Fibroblast of lung (primary cell): ENCODE results near the gene CTDNEP1. TPM values are rescaled to one million over a fixed set of nuclear protein-coding genes. Genes with fewer than 3 reads are reported as not detected.

Experiments
- DNase-seq, 2 donors: peaks; one replicate each; pipeline versions ENCODE4 v3.0.0 to v3.0.0-alpha.2; 2010; ENCODE audit warnings: low read depth in 2 of 2
- H2AFZ ChIP-seq: 2 replicates; pipeline ENCODE4 v1.5.1; 2012; ENCODE audit warnings: low read length, control low read depth, inconsistent platforms
- H3K27ac ChIP-seq: 2 replicates; pipeline ENCODE4 v1.5.1; 2011; ENCODE audit warnings: low read length, control low read depth; ENCODE audit not compliant: insufficient read depth
- H3K27me3 ChIP-seq: 2 replicates; pipeline ENCODE4 v1.5.1; 2011; ENCODE audit warnings: mild to moderate bottlenecking, low read length; ENCODE audit not compliant: control insufficient read depth, insufficient read depth
- H3K36me3 ChIP-seq: 2 replicates; pipeline ENCODE4 v1.5.1; 2011; ENCODE audit warnings: low read length; ENCODE audit not compliant: control insufficient read depth, insufficient read depth
- H3K4me1 ChIP-seq: 2 replicates; pipeline ENCODE4 v1.5.1; 2011; ENCODE audit warnings: low read length; ENCODE audit not compliant: control insufficient read depth, insufficient read depth; ENCODE audit errors: extremely low read depth
- H3K4me2 ChIP-seq: 2 replicates; pipeline ENCODE4 v1.5.1; 2011; ENCODE audit warnings: low read length, control low read depth; ENCODE audit not compliant: insufficient read depth; ENCODE audit errors: extremely low read depth
- H3K4me3 ChIP-seq, 4 experiments: fragments of 200-600 bp in 1 of 4; sonication (generic) in 1 of 4; replicated peaks in 1 of 4; 2 replicates each; pipeline ENCODE4 v1.5.1; 2011 to 2016; ENCODE audit warnings: low read length in 4 of 4, low read depth in 3 of 4, mild to moderate bottlenecking in 3 of 4, control low read depth in 2 of 4, inconsistent platforms in 1 of 4, mixed read lengths in 1 of 4; ENCODE audit not compliant: insufficient read depth in 1 of 4; ENCODE audit errors: control extremely low read depth in 1 of 4
- H3K79me2 ChIP-seq: 2 replicates; pipeline ENCODE4 v1.5.1; 2012; ENCODE audit warnings: mild to moderate bottlenecking, low read length, inconsistent platforms; ENCODE audit not compliant: control insufficient read depth, insufficient read depth
- H3K9ac ChIP-seq: 2 replicates; pipeline ENCODE4 v1.5.1; 2011; ENCODE audit warnings: mild to moderate bottlenecking, low read length, control low read depth; ENCODE audit not compliant: insufficient read depth
- H3K9me3 ChIP-seq: 2 replicates; pipeline ENCODE4 v1.5.1; 2012; ENCODE audit warnings: low read depth, low read length; ENCODE audit not compliant: control insufficient read depth, insufficient read depth
- H4K20me1 ChIP-seq: 2 replicates; pipeline ENCODE4 v1.5.1; 2011; ENCODE audit warnings: low read length; ENCODE audit not compliant: control insufficient read depth, insufficient read depth; ENCODE audit errors: extremely low read depth
- CTCF ChIP-seq, 2 donors: IDR thresholded peaks in 1 of 2; conservative IDR thresholded peaks in 1 of 2; 1 replicate in 1 of 2; 2 replicates in 1 of 2; pipeline ENCODE4 v1.5.1; 2011 to 2012; ENCODE audit warnings: low read length in 2 of 2, control low read depth in 1 of 2, inconsistent platforms in 1 of 2, low read depth in 1 of 2, mild to moderate bottlenecking in 1 of 2
- EZH2 ChIP-seq: IDR thresholded peaks from 2 replicates; pipeline ENCODE4 v1.5.1; 2012; ENCODE audit warnings: low read length, control low read depth, mild to moderate bottlenecking; ENCODE audit errors: missing control alignments
- polyA plus RNA-seq, 2 donors: library from polyadenylated mRNA; depleted of rRNA in 1 of 2; stranded (reverse) in 1 of 2; unstranded in 1 of 2; fragments of >200 nt; gene quantifications; 2 replicates each; pipeline ENCODE4 v1.2.1, GENCODE V29; 2011 to 2012; ENCODE audit warnings: missing spikeins in 1 of 2
- total RNA-seq: library from RNA; depleted of rRNA; stranded (reverse); fragments of >200 nt; gene quantifications from 2 replicates; pipeline ENCODE4 v1.2.1, GENCODE V29; 2014

The CTDNEP1 gene
- total and polyA plus RNA-seq, 2 donors (not counting 1 experiment from before 2014, with no cell fraction given), result 40.5 to 134 TPM

- Histone ChIP-seq H2AFZ (no peak overlapping the region), H3K4me3 (peak overlapping the region in 1 of 4 experiments; percentile 90), H3K4me1 (peaks cover 25% of the 10 kb centered on the region), H3K27ac (peak overlapping the region; percentile 85), H3K9me3 (no peaks in the 10 kb centered on the region), H3K27me3 (no peaks in the 10 kb centered on the region), H3K9ac (no peak overlapping the region), H3K36me3 (peaks cover 24% of the 10 kb centered on the region), H4K20me1 (no peaks in the 10 kb centered on the region), H3K79me2 (peaks cover 80% of the 10 kb centered on the region), H3K4me2 (peak overlapping the region; percentile 19)
- peak in 1 of 2 donors; percentile 51 for DNase-seq
- no peak for TF ChIP-seq EZH2
- no peak for TF ChIP-seq CTCF (conservative IDR thresholded peaks at IDR 0.05 in 1 of 2, IDR thresholded peaks at IDR 0.05 in 1 of 2; ENCODE audit: low read depth in 1 of 2, low read length in 2 of 2)
Observed at GRCh38 chr17:7235693-7236665, 15.6 kb downstream of the CTDNEP1 start.

GRCh38 chr17:7234083-7234951 is 17.2 kb downstream of the CTDNEP1 start, which contains the start of gene DVL2:
Gene DVL2 (minus strand): TSS chr17:7234517. CDS start chr17:7234262, 255 bp downstream.
- peak within 1 kb of the TSS; percentile 81 for H3K9ac ChIP-seq
- H3K27me3 ChIP-seq, result no peaks in the 10 kb centered on the region
- H3K36me3 ChIP-seq, result peaks cover 29% of the 10 kb centered on the region
- H4K20me1 ChIP-seq, result no peaks in the 10 kb centered on the region
- TF ChIP-seq CTCF (conservative IDR thresholded peaks at IDR 0.05 in 1 of 2, IDR thresholded peaks at IDR 0.05 in 1 of 2; ENCODE audit: low read depth in 1 of 2, low read length in 2 of 2) (no peak), EZH2 (no peak)
- H3K4me3 ChIP-seq, result peak within 1 kb of the TSS; percentile 64 to 99 (median 97)
- H3K4me1 ChIP-seq, result peaks cover 16% of the 10 kb centered on the region
- H2AFZ ChIP-seq, result peak within 1 kb of the TSS; percentile 11
- peaks cover 87% of the 10 kb centered on the region for H3K79me2 ChIP-seq
- DNase-seq, result peak; percentile 93 to 95
- peak within 1 kb of the TSS; percentile 96 for H3K4me2 ChIP-seq
- no peaks in the 10 kb centered on the region for H3K9me3 ChIP-seq
- peak within 1 kb of the TSS; percentile 85 for H3K27ac ChIP-seq
